SKM-1 treated with dmso at 0.1 percent for 144 hours (cell line): Measurements from ENCODE around the gene DEFB132.

Source experiments
- DNase-seq: peaks from one replicate; lab custom pipeline; 2025; ENCODE audit not compliant: unreplicated experiment; lab: John Stamatoyannopoulos, UW

DEFB132 gene

GRCh38 chr20:259981-260380 lies 2.5 kb downstream of the DEFB132 start:
- DNase-seq, result no peak

DNA sequence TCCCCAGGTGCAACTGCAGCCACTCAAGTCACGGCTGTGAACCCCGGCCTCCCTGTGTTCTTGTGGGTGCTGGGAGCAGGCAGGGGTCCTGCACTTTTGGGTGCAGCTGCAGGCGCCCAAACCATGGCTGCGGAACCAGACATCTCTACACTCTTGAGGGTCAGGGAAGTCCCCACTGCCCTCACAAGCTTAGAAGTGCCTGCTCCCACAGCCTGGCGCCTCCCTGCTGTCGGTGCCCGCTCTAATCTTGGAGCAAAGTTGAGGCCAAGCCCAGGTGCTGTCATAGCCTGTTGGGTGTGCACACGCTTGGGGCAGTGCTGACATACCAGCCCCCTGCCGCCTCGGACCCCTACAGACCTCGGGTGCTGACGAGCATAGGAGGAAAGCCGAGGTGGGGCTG lies 6.2 kb downstream of the DEFB132 start:
- DNase-seq, result no peak

DNA sequence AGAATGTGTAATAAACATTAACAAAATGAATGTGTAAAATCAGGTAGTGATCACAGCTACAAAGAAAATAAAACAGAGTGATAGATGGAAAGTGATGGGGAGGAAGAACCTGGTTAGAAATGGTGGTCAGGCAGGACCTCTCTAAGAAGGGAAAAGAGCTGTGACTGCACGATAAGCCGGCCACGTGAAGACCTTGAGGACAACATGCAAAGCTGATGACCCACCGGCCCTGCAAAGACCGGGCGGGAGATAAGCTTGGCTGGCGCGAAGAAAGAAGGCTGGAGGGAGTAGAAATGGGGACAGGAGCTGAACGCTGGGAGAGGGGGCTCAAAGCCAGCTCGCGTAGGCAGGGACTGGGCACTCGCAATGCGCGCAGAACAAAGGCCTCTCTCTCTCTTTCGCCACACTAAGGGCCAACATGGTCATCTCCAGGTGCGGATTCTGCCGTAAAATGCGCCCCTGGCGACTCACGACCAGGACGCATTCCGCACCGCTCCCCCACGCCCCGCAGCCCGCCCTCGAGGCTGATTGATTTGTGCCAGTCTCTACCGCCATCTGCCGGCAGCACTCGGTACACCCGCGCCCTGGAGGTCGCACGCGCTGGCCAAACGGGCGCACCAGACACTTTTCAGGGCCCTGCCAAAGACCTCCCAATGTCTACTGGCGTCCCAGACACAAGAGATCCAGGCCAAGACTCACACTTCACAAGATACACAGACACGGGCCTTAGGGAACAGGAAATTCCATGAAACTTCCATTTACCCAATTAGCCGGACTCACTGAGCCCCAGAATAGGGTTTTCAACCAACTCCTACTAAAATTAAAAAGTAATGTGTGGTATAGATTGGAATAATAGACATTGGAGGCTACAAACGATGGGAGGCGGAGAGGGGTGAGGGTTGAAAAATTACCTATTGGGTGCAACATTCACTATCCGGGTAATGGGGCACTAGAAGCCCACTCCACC lies 9.4 kb downstream of the DEFB132 start:
- DNase-seq, result peak; percentile 54

DNA sequence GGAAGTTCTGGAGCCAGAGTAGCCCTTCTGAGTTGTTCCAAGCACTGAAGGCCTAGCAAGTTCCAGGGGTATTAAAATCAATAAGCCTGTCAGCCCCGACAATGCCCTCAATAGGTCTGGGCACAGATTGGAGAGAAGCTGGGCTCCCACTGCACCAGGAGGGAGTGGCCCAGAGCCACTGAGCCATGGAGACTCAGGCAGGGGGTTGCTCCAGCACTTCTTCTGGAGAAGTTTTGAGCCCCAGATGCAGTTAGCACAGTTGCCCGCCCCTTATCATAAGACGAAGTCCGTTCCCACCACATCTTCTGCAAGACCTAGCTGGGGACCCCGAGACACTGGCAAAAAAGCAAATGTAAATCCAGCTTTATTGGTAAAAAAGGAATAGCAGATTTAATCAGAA lies 13.0 kb downstream of the DEFB132 start:
- no peak for DNase-seq

DNA sequence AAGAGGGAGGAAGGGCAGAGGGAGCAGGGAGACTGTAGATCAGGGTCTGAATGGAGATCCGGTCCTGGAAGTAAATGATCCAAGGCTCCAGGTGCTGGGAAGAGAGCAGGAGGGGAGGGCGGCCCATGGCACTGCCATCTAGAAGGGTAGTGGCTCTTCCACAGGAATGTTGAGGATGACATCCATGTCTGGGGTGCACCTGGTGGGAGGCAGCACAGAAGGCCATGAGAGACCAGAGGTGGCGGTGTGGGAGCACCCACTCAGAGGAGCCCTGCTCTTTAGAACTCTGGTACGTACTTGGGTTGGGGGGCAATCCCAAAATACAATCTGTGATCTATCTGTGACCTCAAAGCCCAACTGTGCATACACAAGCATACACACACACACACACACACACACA lies 13.5 kb downstream of the DEFB132 start:
- no peak for DNase-seq

GRCh38 chr20:271528-271927 lies 14.0 kb downstream of the DEFB132 start:
- no peak for DNase-seq

- no peak for DNase-seq
These were observed 15.2 kb downstream of the DEFB132 start for GRCh38 chr20:272718-273117.

GRCh38 chr20:273884-274283 lies 16.4 kb downstream of the DEFB132 start:
- DNase-seq, result no peak

DNA sequence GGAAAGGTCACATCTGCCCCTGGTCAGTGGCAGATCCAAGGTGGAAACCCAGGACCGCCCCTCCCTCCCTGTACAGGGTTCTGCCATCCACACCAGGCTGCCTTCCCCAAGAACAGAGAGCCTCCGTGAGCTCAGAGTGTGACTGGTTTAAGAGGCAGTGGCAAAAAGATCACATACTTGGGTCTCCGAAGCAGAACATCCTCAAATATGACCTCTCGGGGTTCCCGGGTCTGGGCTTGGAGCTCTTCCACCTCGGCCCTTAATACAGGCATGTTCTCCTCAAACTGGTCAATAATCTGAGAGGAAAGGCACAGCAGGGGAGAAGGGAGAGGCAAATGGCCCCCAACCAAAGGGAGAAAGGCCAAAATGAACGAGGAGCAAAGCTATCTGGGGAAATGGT lies 18.3 kb downstream of the DEFB132 start:
- DNase-seq, result no peak

GRCh38 chr20:276620-277495 lies 19.3 kb downstream of the DEFB132 start:
- no peak for DNase-seq

DNA sequence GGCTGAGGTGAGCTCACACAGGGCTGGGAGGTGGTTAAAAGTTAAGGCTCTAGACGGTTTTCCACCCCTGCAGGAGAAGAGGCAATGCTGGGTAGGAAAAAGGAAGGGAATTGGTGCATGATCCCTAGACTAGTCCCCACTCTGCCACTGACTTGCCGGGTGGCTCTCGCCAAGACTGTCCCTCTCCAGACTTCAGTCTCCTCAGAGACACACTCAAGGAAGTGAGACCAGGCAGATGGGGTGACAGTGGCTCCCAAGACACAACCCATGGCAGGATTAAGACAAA lies 19.9 kb downstream of the DEFB132 start:
- no peak for DNase-seq

DNA sequence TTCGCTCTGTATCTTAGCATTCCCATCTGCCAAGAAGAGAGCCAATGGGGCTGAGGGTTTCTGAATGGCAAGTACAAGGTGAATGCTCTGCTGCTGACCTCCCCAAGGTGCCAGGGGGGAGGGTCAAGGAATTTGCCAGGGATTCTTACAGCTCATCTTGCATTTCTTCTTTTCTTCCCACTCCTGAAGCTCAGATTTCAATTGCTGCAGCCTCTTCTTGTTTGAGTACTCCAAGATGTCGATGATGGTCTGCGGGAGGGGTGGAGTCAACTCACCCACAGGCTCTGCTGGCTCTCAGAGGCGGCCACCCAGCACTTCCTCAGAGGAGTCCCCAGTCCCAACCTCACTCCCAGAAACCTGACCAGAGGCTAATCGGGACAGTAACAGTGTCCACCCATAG lies 20.7 kb downstream of the DEFB132 start:
- no peak for DNase-seq

DNA sequence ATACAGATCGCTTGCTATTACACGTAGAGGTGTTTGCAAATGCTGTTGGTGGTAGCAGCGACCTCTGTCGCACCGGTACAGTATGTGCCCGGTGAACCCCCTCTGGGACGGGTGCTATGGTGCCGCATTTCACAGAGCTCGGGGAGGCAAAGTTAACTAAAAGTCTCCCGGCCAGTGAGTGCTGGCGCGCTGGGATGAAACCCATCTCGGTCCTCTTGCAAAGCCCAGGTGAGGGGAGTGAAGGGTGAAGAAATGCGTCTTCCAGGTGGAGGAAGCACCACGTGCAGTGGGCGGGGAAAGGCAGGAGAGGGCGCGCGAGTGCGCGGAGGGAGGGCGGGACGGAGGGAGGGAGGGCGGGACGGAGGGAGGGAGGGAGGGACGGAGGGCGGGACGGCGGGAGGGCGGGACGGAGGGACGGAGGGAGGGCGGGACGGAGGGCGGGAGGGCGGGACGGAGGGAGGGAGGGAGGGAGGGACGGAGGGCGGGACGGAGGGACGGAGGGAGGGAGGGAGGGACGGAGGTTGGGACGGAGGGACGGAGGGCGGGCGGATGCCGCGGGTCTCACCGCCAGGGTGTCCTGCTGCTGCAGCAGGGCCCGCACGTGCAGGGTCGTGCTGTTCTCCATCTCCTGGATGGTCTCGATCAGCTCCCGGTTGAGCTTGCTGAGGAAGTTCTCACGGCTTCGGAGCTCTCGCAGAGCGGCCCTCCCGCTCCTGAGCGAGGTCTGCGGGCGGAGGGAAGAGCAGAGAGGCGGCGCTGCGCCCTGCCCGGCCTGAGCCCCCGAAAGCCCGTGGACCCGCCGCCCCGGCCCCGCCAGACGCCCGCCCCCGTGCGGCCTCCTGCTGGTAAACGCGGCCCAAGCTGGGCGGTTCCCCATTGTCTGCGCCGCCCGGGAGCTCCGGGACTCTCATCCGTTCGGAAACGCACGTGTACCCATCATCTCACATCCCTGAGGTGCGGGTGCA lies 21.4 kb downstream of the DEFB132 start:
- DNase-seq, result no peak

GRCh38 chr20:284172-284571 lies 26.6 kb downstream of the DEFB132 start:
- no peak for DNase-seq

DNA sequence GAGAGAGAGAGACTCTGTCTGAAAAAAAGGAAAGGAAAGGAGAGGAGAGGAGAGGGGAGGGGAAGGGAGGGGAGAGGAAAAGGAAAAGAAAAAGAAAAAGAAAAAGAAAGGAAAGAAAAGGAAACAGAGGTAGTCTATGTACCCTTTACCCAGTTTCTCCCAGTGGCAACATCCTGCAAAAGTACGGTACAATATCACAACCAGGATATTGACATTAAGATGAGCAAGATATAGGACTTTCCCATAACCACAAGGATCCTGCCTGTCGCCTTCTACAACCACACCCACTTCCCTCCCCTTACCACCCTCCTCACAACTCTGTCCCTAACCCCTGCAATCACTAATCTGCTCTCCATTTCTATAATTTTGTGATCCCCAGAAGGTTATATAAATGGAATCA lies 29.0 kb downstream of the DEFB132 start:
- no peak for DNase-seq

DNA sequence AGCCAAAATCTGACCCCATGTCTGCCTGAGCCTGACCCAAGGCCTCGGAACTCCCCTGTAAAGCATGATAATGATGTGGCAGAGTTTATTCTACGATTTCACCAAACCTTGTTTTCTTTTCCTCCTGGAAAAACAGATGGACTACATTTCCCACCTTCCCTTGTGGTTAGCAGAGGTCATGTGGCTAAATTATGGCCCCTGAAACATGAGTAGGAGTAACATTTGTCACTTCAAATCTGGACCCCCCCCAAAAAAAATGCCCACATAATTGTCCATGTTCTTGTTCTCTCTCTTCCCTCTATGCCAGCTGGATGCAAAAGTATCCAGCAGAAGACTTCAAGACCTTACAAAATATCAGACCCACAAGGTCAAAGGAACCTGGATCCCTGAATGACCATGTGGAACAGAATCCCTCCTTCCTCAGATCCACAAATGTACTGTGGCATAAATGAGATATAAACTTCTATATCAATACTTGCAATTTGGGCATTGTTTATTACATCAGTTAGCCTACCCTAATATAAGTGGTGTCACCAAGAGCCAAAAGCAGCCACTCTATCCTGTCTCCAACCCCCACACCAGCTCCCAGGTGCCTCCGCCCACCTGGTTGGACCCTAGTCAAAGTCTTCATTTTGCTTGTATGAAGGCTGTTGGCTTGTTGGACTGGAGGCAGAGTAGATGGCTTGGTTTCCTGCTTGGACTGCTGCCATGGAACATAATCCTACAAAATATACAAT lies 31.6 kb downstream of the DEFB132 start:
- no peak for DNase-seq

GRCh38 chr20:289693-290083 lies 32.2 kb downstream of the DEFB132 start:
- no peak for DNase-seq

DNA sequence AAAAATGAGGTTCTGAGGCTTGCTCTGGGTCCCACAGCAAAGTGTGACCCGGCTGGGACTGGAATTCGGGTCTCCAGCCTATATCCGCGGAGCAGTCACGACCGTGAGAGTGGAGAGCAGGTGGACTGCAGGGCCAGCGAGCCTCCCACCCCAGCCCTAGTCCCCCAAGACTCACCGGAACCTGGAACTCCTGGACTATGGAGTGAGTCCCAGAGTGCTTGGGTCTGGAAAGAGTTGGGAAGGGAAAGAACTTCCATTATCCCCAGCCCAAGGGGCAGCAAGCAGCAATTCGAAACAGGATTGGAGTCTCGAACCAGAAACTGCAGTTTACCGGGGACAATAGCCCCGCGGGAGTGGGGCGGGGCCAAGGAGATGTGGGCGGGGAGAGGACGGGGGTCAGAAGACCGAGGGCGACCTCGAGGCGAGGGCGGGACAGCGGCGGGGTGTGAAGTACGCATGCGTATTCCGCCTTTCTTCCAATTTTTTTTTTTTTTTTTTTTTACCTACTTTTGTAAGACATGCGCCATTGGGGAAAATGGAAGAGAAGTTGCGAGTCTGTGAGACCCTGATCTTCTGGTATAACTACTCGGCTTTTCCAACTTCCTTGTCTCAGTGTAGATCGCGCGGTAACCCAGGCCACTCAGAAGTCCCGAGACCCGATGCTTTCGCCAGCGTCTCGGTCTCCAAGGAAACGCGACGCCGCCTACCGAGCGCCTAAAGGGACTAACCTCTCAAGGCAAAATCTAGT lies 32.7 kb downstream of the DEFB132 start, which contains the start of gene C20orf96:
Gene C20orf96 (minus strand): TSS at position 667 of the 748 bp plus-strand sequence. CDS start 140 bp downstream, at position 527.
- DNase-seq, result peak; percentile 53

DNA sequence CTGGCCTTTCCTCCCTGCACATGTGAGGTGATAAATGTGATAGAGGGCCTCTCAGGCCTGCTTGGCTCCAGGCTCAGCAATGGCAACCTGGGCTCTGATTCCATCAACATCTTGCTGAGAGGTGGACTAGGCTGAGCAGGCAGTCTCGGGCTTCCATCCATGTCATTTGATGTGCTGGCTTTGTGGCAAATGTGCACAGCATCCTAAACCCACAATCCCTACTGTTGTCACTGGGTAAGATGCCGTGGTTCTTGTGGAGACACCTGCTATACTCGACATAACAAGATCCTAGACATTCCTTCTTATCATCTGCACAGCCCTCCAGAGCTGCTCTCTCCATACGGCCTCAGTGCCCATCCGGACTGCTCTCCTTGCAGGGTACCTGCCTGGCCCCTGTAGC lies 37.1 kb downstream of the DEFB132 start:
- DNase-seq, result no peak
